NCI-H82 treated with DMSO at 0.1 percent for 48 hours (cell line): ENCODE results near the gene TBX6.
A peak's percentile ranks its signal among the peaks of the same experiment; 100 is the strongest.

Experiments
- DNase-seq: peaks from one replicate; lab custom pipeline; 2025; ENCODE audit not compliant: unreplicated experiment; lab: John Stamatoyannopoulos, UW

Gene TBX6

GRCh38 chr16:30087181-30087898, 4.4 kb downstream of the TBX6 start:
- no peak for DNase-seq

GRCh38 chr16:30086291-30087140, 5.2 kb downstream of the TBX6 start:
- DNase-seq, result no peak

GRCh38 chr16:30085820-30086219, 5.9 kb downstream of the TBX6 start:
- no peak for DNase-seq

DNA sequence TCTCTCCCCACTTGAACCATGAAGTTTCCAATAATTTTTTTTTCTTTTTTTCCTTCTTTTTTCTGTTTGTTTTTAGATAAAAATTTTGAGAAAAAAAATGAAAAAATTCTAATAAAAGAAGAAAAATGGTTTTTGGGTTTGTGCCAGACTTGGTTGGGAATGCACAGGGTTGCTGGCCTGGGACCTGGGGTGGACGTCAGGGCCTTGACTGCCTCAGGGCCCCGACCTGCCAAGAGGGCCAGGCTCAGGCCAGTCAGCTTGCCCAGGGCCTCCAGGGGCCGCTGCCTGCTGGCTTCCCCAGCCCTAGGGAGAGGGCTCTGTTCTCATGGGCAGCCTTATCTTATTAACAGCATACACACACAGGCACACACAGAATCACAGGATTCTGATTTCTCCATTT, 6.5 kb downstream of the TBX6 start:
- DNase-seq, result no peak

GRCh38 chr16:30084816-30085159, 6.9 kb downstream of the TBX6 start:
- DNase-seq, result no peak

DNA sequence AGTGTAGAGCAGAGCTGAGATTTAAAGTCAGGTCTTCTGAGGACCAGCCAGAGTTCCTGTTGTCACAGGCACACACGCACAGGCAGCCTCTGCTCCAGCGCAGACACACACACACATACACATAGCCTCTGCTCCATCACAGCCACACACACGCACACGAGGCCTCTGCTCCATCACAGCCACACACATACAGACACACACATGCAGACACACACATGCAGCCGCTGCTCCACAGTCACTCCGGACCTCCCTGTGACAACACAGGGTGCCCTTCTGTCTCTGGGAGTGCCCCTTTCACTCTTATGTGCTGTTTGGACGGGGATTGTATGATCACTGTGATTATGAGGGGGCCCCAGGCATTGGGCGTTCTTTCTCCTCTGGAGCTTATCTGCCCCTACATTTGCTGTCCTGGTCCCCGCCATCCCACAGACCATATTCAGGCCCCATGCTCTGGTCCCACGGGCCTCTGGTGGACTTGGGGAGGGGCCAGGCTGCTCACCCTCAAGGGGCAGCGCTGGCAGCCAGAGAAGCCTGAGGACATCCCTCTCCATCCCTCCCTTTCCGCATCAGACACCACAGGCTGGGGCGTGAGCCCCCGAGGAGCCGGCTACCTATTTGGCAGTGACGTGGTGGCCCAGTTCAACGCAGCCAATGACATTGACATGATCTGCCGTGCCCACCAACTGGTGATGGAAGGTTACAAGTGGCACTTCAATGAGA, 7.5 kb downstream of the TBX6 start:
- no peak for DNase-seq

DNA sequence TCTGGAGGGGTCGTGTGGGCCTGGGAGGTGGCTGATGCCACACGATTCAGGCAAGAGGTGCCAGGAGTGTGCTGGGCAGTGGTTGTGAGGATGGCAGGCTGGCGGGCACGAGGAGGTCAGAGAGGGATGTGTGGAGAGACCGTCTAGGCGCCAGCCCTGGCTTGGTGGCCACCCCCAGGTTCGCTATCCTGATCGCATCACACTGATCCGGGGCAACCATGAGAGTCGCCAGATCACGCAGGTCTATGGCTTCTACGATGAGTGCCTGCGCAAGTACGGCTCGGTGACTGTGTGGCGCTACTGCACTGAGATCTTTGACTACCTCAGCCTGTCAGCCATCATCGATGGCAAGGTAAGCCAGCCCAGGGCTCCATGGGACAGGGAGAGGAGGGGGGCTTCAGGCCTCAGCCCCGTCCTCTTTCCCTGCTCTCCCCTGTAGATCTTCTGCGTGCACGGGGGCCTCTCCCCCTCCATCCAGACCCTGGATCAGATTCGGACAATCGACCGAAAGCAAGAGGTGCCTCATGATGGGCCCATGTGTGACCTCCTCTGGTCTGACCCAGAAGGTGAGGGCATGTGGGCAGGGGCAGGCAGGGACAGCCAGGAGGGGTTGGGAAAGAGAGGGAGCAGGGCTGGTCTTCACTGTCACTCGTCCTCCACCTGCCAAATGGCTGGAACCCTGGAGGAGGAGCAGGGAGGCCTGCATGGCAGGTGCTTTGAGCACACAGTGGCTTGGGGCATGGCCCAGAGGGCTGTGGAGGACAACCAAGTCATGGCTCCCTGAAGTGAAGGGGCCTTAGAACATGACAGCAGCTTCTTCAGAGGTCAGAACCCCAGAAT, 8.3 kb downstream of the TBX6 start:
- no peak for DNase-seq

- no peak for DNase-seq
Observed at GRCh38 chr16:30082545-30083090, 9.1 kb downstream of the TBX6 start.

GRCh38 chr16:30079480-30079879, 12.2 kb downstream of the TBX6 start:
- no peak for DNase-seq

DNA sequence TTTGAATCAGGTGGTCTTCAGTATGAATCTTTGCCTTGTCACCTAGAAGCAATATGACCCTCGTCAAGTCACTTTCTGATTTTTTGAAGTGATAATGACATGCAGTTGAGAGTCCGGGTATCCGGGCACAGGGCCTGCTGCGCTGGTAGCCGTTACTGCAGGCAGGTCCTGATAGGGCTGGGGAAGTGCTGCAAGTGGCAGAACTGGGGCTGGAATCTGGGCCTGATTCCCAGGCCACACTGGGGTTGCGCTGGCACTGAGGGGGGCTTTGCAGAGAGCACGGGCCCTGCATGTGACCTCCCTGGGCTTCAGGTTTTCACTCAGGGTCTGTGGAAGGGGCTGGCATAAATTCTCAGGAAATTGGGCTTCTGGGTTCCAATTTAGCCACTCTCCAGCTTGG, 13.0 kb downstream of the TBX6 start:
- no peak for DNase-seq

- DNase-seq, result no peak
Observed at GRCh38 chr16:30077656-30078055, 14.1 kb downstream of the TBX6 start.

DNA sequence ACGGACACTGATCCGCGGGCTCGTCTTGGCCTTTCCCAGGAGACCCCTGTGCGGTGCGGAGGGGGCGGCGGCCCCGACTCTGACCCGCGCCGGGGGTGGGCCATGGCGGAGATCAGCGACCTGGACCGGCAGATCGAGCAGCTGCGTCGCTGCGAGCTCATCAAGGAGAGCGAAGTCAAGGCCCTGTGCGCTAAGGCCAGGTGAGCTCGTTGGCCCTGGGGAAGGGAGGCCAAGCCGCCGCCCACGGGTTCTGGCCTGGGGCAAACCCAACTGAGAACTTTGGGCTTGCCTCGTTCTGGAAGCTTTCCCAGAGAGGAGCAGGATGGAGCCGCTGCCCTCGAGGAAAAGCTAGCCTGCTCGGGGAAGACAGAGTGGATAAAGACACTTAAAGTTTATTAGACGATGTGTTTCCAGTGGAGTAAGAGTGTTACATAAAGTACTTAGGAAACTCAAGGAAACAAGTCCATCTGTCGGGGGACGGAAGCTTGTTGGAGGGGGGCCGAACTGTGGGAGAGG, 15.4 kb downstream of the TBX6 start:
- no peak for DNase-seq

- peak; percentile 62 for DNase-seq
Observed at GRCh38 chr16:30075503-30076275, 16.0 kb downstream of the TBX6 start, which contains the start of gene PPP4C. PPP4C (plus strand) TSS chr16:30075994; CDS start chr16:30076378, 384 bp downstream.

GRCh38 chr16:30070490-30070889, 21.2 kb downstream of the TBX6 start:
- no peak for DNase-seq

DNA sequence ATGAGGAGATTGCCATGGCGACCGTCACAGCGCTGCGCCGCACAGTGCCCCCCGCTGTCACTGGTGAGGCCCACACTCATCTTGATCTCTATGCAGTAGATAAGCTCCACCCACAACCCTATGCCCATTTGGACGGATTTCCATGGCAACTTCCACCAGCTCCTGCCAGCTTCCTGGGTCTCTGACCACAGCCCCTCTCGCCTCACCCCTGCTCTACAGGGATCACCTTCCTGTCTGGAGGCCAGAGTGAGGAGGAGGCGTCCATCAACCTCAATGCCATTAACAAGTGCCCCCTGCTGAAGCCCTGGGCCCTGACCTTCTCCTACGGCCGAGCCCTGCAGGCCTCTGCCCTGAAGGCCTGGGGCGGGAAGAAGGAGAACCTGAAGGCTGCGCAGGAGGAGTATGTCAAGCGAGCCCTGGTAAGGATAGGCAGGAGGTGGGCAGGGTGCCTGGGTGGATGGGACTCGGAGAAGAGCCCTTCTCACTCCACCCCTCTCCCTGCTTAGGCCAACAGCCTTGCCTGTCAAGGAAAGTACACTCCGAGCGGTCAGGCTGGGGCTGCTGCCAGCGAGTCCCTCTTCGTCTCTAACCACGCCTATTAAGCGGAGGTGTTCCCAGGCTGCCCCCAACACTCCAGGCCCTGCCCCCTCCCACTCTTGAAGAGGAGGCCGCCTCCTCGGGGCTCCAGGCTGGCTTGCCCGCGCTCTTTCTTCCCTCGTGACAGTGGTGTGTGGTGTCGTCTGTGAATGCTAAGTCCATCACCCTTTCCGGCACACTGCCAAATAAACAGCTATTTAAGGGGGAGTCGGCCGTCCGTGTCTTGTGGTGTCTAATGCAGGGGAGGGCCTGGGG, 21.9 kb downstream of the TBX6 start:
- no peak for DNase-seq

- DNase-seq, result no peak
Observed at GRCh38 chr16:30068750-30069610, 22.7 kb downstream of the TBX6 start.

DNA sequence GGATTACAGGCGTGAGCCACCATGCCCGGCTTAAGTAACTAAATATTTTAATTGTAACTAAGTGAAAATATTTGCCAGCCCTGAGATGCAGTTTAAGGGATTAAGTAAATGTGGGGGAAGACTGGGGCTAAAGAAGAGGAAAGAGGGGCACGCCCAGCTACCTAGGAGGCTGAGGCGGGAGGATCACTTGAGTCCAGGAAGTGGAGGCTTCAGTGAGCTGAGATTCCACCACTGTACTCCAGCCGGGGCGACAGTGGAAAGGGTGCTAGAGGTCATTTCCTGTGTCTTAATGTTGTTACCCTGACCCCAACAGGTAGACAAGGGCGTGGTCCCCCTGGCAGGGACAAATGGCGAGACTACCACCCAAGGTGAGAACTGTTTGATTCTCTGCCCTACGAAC, 23.4 kb downstream of the TBX6 start:
- no peak for DNase-seq

DNA sequence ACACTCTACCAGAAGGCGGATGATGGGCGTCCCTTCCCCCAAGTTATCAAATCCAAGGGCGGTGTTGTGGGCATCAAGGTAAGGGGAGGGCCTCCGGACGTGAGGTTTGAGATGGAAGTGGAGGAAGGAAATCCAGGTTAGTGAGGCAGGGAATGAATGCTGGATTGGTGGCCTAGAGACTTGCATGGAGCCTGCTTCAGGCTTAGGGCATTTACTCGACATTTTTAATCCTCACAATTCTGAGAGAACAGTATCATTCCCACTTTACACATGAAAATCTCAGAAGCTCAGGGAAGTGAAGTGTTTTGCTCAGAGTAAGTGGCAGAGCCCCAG, 24.2 kb downstream of the TBX6 start:
- no peak for DNase-seq
